GM18861 (cell line): ENCODE results near the gene POP5.

ENCODE experiments used
- ATAC-seq: cut with Tn5 transposase; IDR thresholded peaks from one replicate; pipeline ENCODE4 v1.9.1; 2021; ENCODE audit not compliant: unreplicated experiment

POP5 gene

GRCh38 chr12:120590741-120591407 is 9.7 kb upstream of the POP5 start:
- ATAC-seq: no peak

DNA sequence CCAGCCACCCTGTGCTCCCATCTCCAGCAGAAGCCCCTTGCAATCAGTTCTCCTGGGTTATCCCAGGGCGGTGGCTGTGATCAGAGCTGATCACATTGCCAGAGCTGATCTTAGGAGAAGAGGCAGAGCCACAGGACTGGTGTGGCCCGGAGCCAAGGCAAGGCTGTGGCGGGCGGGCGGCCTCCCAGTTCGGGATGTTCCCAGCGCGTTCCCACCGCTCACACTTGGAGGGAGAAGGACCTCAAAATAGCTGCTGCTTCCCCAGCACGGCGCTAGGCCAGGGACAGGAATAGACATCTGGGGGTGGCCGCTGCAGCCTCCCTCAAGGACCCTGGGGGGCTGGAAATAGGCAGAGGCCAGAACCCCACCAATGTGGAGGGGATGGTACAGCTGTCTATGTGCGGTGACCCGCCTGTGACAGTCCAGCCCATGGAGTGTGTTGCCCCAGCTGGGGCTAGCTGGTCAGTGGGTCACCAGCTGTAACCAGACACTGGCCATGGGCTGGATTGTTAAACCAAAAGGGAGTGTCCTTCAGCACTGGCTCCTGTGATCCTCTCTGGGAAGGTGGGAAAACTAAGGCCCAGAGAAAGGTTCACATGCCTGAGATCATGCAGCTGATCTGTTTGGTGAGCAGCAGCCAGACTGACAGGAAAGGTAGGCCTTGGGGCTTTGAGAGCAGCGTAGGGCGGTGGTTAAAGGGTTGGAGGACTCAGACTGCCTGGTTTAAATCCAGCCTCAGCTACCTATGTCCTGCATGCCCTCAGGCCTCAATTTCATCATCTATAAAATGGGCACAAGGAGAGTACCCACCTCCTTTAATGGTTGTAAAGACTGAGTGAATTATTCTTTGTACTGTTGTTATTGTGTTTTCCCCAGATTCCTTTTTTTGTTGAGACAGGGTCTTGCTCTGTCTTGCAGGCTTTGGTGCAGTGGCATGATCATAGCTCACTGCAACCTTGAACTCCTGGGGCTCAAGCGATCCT is 8.0 kb upstream of the POP5 start:
- no peak for ATAC-seq

DNA sequence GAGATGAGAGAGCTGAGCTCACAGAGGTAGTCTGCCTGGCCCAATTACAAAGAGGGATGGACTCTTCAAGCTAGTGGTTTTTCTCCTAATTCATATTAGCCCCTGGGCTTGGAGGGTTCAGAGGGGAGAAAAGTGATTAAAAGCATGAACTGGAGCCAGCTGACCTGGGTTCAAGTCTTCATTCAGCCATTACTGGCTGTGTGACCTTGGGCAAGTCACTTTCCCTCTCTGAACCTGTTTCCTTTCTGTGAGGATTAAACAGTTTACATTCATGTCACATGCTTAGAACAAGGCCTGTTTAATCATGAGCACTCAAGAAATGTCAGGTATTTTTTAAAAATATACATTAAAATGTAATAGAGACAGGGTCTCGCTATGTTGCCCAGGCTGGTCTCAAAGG is 7.2 kb upstream of the POP5 start:
- no peak for ATAC-seq

- no peak for ATAC-seq
Observed at GRCh38 chr12:120586860-120587259, 5.7 kb upstream of the POP5 start.

DNA sequence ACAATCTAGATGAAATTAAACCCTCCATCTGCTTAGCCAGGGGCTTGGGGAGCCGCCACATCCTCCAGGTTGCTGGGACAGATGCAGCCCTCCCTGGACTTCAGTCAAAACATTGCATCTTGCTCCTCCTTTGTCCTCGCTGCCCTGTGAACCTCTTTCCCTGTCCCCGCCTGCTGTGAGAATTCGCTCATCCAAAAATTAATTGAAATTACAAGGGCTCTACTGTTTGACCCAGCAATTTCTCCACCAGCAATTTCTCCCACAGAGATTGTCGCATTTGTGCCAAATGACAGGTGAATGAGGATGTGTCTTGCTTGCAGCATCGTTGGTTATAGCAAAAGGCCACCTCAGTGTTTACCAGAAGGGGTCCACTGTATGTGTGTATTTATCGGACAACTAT is 5.0 kb upstream of the POP5 start:
- no peak for ATAC-seq

DNA sequence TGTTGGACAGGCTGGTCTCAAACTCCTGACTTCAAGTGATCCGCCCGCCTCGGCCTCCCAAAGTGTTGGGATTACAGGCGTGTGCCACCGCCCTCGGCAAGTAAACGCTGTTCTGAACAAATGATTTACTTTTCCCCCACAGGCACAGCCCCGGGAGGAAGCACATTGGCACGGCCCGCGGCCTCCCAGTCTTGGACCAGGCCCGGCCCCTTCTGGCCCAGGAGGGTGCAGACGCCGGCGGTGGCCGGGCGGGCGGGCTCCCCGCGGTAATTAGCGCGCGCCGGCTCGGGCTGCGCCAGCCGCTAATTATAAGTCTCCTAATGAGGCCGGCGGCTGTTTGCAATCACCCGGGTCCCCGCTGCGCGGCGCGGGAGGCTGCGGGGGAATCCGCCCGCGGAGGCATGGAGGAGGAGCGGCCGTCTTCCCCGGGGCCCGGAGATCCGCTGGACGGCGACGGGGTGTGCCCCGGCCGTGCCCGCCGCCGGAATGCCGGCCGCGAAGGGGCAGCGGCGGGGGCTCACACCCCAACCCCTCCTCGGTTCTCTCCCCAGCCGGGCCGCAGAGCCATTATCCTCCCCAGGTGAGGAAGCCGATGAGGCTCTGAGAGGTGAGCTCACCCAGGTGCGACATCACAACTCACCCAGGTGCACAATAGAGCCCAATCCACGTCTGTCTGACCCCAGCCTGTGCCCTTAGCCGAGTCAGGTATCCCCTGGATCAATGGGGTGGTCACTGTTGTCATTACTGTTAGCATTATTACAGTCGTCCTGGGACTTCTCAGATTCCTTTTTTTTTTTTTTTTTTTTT is 3.3 kb upstream of the POP5 start:
- no peak for ATAC-seq

GRCh38 chr12:120583478-120584030 is 2.4 kb upstream of the POP5 start:
- no peak for ATAC-seq

DNA sequence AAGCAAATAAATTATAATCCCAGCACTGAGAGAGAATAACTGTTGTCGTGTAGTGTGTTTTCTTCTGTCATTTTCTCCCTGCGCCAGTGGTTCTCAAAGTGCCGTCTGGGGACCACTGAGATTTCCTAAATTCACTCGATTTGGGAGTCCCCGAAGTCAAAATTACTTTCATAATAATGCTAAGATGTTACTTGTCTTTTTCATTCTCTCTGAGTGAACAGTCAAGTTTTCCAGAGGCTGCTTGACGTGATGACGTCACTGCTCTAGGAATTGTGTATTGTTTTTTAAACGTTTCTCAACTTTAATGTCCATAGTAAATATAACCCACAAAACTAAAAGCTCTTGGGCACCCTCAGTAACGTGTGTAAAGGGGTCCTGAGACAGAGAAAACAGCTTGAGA is 796 bp upstream of the POP5 start:
- ATAC-seq: no peak

- no peak for ATAC-seq
Observed at GRCh38 chr12:120579179-120579578, 2.0 kb downstream of the POP5 start.

GRCh38 chr12:120574106-120574505 is 7.1 kb downstream of the POP5 start:
- ATAC-seq: no peak

- ATAC-seq: no peak
Observed at GRCh38 chr12:120573560-120573959, 7.6 kb downstream of the POP5 start.

DNA sequence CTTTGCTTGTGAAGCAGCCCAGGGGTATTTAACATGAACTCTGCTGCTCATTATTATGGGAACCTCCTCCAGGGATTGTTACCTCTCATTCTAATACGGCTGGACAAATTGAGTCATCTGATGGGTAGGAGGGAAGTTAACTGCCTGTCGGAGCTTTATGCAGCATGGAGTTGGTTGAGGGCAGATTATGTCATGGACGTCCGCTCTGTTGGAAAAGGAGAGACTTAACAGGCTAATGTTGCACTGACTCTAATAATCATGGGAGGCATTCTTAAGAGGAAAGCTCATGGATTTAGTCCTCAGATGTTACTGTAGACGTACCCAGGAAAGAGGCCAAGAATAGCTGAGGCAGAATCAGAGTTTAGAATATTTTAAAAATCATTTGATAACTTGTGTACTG is 9.9 kb downstream of the POP5 start:
- no peak for ATAC-seq

DNA sequence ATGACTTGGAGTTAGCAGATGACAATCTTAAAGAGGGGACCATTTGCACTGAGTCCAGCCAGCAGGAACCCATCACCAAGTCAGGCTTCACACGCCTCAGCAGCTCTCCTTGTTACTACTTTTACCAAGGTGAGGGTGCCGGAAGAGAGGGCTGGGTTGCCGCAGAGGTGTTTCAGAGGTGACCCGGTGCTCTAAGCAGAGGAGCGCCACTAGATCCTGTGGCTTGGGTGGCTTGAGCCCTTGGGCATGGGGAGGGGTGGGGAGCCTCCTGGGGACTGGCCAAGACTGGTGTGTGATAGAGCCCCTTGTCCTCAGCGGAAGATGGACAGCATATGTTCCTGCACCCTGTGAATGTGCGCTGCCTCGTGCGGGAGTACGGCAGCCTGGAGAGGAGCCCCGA is 17.7 kb downstream of the POP5 start:
- ATAC-seq: no peak

DNA sequence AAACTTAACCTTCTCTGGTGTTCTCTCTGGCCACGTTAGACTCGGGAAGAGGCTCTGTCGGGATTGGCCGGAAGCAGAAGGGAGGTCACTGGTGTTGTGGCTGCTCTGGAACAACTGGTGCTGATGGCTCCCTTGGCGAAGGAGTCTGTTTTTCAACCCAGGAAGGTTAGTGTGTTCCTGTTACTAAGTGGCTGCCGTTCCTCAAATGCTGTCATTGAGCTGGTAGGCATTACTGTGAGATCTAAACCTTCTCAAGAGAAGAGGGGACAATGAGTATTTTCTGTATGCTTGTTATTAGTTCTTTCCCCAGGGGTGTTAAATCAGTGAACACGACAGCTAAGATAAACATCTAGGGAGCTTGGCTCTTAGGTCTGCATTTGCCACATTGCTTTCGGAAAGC is 18.3 kb downstream of the POP5 start:
- no peak for ATAC-seq

- ATAC-seq: no peak
Observed at GRCh38 chr12:120557589-120557988, 23.6 kb downstream of the POP5 start.

DNA sequence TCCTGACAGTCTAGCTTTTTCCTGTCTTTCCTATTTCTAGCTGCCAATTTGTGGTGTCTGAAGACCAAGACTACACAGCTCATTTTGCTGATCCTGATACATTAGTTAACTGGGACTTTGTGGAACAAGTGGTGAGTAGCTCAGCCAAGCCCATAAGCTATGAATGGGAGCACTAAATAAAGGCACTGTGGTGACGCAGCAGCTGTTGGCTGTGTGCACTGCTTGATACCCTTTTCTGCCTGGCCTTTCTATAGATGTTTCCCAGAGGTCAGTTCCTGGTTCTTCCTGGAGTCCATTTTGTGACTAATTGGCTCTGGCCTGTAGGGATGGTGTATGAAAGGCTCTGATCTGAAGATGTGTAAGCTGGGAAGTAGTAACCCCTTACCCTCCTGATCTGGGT is 26.5 kb downstream of the POP5 start:
- no peak for ATAC-seq

- ATAC-seq: no peak
Observed at GRCh38 chr12:120546050-120546386, 35.2 kb downstream of the POP5 start.

DNA sequence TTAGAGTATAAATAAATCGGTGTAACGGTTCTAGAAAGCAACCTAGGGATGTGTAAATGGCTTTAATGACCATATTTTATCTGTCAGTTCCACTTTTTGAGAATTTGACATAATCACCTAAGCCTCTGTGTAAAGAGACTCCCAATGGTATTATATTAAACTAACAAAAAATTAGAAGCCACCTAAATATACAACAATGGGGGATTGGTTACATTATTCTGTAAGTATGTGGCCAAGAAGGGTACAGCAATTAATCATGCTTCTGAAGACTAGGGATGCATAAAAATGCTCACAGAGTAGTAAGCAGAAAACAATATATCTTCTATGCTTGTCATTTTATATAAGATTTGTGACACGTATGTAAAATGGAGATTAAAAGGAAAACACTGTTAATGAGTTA is 36.5 kb downstream of the POP5 start:
- ATAC-seq: no peak

DNA sequence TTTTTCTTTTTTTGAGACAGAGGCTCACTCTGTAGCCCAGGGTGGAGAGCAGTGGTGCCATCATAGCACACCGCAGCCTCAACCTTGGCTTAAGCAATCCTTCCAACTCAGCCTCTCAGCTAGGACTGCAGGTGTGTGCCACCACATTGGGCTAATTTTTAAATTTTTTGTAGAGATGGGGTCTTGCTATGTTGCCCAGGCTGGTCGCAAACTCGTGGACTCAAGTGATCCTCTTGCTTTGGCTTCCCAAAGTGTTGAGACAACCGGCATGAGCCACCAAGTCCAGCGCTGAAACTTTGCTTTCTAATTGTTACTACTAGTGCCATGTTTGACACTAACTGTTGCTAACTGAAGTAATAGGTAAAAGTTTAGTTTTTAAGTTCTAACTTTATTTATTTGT is 39.0 kb downstream of the POP5 start:
- ATAC-seq: no peak

DNA sequence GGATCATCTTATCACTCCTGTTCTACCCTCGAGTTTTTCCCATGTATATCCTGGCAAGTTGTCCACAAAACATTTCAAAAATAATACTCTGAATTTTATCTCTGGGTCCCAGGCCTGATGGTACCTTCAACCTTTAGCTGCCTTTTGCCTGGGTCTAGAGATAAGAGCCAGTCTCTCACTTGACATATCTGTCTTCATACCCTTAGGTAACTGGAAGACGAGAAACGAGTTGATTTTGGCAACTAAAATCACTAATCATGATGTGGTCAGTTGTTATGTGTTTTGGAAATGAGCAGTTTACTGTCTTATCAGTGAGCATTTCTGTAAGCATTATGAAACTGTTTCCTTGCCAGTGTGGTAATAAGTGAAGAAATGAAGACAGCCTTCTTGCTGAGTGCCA is 40.8 kb downstream of the POP5 start:
- ATAC-seq: no peak

DNA sequence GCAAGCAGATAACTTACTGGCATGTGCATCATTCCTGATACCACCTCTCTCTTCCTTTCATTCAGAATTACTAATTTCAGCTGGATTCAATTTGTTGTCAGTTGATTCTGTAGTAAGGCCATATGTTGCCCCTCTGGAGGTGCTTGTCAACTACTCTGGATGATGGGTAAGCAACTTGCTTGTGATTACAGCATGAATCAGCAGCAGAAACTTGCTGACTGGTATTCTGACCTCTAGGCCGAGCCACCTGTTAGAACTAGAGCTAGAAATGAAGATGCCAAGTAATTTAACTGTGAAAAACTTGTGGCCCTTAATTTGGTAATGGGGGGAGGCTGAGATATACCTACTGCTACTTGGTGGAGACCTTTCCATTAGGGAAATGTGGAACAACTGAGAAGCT is 41.9 kb downstream of the POP5 start:
- ATAC-seq: no peak
